Stromal cell of bone marrow (primary cell): ENCODE results near the gene MYO19.
A peak's percentile ranks its signal among the peaks of the same experiment; 100 is the strongest.
"Not testable (repeated sequence)": the region's sequence is repeated elsewhere in the genome, so short reads cannot be mapped to it uniquely, and the experiment has no call there.

Experiments used
- DNase-seq: peaks from one replicate; pipeline ENCODE4 v3.0.0-alpha.2; 2012; ENCODE audit warnings: low read depth

Gene MYO19

GRCh38 chr17:36533935-36534839 is 481 bp downstream of the MYO19 start:
- DNase-seq, result peak; percentile 33

- DNase-seq, result no peak
Measured at GRCh38 chr17:36532435-36532975, 2.2 kb downstream of the MYO19 start.

GRCh38 chr17:36529121-36529520 is 5.5 kb downstream of the MYO19 start:
- peak; percentile 31 for DNase-seq

GRCh38 chr17:36527621-36528250 is 6.9 kb downstream of the MYO19 start:
- DNase-seq, result no peak

GRCh38 chr17:36525888-36526287 is 8.8 kb downstream of the MYO19 start:
- no peak for DNase-seq

- no peak for DNase-seq
Measured at GRCh38 chr17:36525113-36525512, 9.6 kb downstream of the MYO19 start.

- DNase-seq, result no peak
Measured at GRCh38 chr17:36524428-36524876, 10.2 kb downstream of the MYO19 start.

GRCh38 chr17:36523113-36523512 is 11.6 kb downstream of the MYO19 start:
- DNase-seq, result no peak

- DNase-seq, result no peak
Measured at GRCh38 chr17:36515837-36516236, 18.8 kb downstream of the MYO19 start.

- DNase-seq, result no peak
Measured at GRCh38 chr17:36514856-36515255, 19.8 kb downstream of the MYO19 start.

GRCh38 chr17:36512641-36513040 is 22.0 kb downstream of the MYO19 start:
- no peak for DNase-seq

- no peak for DNase-seq
Measured at GRCh38 chr17:36511216-36511615, 23.5 kb downstream of the MYO19 start.

- DNase-seq, result no peak
Measured at GRCh38 chr17:36510636-36511035, 24.0 kb downstream of the MYO19 start.

- no peak for DNase-seq
Measured at GRCh38 chr17:36509272-36509985, 25.2 kb downstream of the MYO19 start.

- DNase-seq, result not testable (repeated sequence)
Measured at GRCh38 chr17:36508439-36508838, 26.2 kb downstream of the MYO19 start.

GRCh38 chr17:36507266-36507665 is 27.4 kb downstream of the MYO19 start:
- DNase-seq, result no peak

- no peak for DNase-seq
Measured at GRCh38 chr17:36506831-36507230, 27.8 kb downstream of the MYO19 start.

- DNase-seq, result no peak
Measured at GRCh38 chr17:36506249-36506826, 28.3 kb downstream of the MYO19 start.

GRCh38 chr17:36505171-36505570 is 29.5 kb downstream of the MYO19 start:
- no peak for DNase-seq

- DNase-seq, result no peak
Measured at GRCh38 chr17:36504156-36504545, 30.5 kb downstream of the MYO19 start.

GRCh38 chr17:36503456-36504155 is 31.1 kb downstream of the MYO19 start:
- no peak for DNase-seq
